ENCODE results near the gene DHX35. TPM values are rescaled to one million over a fixed set of nuclear protein-coding genes. Genes with fewer than 3 reads are reported as not detected.

Gene DHX35
- total and polyA plus RNA-seq, 2 donors: 7.1 to 9.5 TPM

DNA sequence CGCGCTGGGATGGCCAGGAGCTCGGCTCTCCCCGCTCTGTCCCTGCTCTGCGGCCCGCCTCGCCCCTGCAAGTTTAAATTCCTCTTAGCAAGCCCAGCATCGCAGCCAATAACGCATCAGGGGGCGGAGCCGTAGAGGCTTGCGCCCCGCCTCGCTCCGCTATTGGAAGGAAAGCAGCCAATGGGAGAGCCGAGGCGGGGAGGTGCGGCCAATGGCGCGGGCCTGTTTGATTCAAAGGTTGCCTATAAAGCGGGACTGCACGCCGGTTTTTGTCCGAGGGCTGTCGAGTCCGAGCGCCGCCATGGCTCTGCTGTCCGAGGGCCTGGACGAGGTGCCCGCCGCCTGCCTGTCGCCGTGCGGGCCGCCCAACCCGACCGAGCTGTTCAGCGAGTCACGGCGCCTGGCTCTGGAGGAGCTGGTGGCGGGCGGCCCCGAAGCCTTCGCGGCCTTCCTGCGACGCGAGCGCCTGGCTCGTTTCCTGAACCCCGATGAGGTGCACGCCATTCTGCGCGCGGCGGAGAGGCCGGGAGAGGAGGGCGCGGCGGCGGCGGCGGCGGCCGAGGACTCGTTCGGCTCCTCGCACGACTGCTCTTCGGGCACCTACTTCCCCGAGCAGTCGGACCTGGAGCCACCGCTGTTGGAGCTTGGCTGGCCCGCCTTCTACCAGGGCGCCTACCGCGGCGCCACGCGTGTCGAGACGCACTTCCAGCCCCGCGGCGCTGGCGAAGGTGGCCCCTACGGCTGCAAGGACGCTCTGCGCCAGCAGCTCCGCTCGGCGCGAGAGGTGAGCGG lies 35.8 kb upstream of the DHX35 start, which contains the start of gene FAM83D:
FAM83D (plus strand) TSS at position 276 of the 792 bp plus-strand sequence; CDS start at position 302, 26 bp downstream.
- peak; percentile 82 to 96 (median 92) for DNase-seq (ENCODE audit: low read depth in 6 of 9, low spot score in 9 of 9)
- peaks cover 3% of the 10 kb centered on the region in 2 donors for H3K36me3 ChIP-seq (ENCODE audit: control insufficient read depth in 2 of 2, insufficient read depth in 2 of 2, low read length in 1 of 2)
- peak within 1 kb of the TSS; percentile 4 to 58 for H3K27ac ChIP-seq (ENCODE audit: low read depth in 1 of 2, low read length in 1 of 2)
- peaks cover 17% of the 10 kb centered on the region in 2 donors for H3K4me1 ChIP-seq (ENCODE audit: control insufficient read depth in 2 of 2, insufficient read depth in 2 of 2, low read length in 2 of 2)
- peaks cover 0 to 3% of the 10 kb centered on the region in 2 donors for H3K9me3 ChIP-seq (ENCODE audit: control insufficient read depth in 2 of 2, insufficient read depth in 1 of 2, low read length in 1 of 2)
- H3K4me3 ChIP-seq (ENCODE audit: low read length in 2 of 2): peak within 1 kb of the TSS; percentile 60 to 91
- no peaks in the 10 kb centered on the region for H3K27me3 ChIP-seq (ENCODE audit: control insufficient read depth in 2 of 2, insufficient read depth in 1 of 2, low read length in 1 of 2)
- under 1% methylated on average over 95 of the region's 95 CpGs for WGBS

DNA sequence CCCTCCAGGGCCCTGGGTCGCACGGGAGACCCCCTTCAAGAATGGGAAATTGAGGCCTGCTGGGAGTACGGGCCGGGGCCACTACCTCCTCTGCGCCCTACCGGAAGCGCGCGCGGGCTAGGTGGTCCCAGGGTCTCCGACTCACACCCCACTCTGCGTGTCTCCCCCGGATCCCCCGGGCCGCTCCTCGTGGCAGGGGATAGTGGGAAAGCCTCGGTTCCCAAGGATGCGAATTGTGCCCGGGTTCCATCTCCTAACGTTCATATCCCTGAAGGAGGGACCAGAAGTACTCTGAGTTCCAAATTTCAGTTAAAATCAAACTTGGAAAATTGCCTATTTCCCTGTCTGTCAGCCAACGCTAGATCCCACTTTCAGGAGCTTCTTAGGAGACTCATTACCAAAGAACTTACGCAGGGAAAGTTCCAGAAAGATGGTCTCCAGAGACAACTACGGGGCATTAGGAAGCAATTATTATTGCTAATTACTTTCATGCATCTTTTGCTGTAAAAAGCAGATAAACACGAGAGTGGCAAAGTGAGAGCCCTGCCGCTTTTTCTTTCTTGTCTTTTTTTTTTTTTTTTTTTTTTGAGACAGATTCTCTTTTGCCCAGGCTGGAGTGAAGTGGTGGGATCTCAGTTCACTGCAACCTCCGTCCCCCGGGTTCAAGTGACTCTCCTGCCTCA lies 35.1 kb upstream of the DHX35 start:
- H3K4me3 ChIP-seq (ENCODE audit: low read length in 2 of 2): peak overlapping the region; percentile 60 to 91
- DNase-seq (ENCODE audit: low read depth in 6 of 9, low spot score in 9 of 9): peak in 4 of 9 donors; percentile 8 to 28 (median 16)
- 15% methylated on average over 27 of the region's 27 CpGs for WGBS
- H3K27me3 ChIP-seq (ENCODE audit: control insufficient read depth in 2 of 2, insufficient read depth in 1 of 2, low read length in 1 of 2): no peaks in the 10 kb centered on the region
- H3K27ac ChIP-seq (ENCODE audit: low read depth in 1 of 2, low read length in 1 of 2): peak overlapping the region in 1 of 2 donors; percentile 4
- peaks cover 17% of the 10 kb centered on the region in 2 donors for H3K4me1 ChIP-seq (ENCODE audit: control insufficient read depth in 2 of 2, insufficient read depth in 2 of 2, low read length in 2 of 2)
- peaks cover 3 to 7% of the 10 kb centered on the region in 2 donors for H3K36me3 ChIP-seq (ENCODE audit: control insufficient read depth in 2 of 2, insufficient read depth in 2 of 2, low read length in 1 of 2)
- peaks cover 0 to 3% of the 10 kb centered on the region in 2 donors for H3K9me3 ChIP-seq (ENCODE audit: control insufficient read depth in 2 of 2, insufficient read depth in 1 of 2, low read length in 1 of 2)

DNA sequence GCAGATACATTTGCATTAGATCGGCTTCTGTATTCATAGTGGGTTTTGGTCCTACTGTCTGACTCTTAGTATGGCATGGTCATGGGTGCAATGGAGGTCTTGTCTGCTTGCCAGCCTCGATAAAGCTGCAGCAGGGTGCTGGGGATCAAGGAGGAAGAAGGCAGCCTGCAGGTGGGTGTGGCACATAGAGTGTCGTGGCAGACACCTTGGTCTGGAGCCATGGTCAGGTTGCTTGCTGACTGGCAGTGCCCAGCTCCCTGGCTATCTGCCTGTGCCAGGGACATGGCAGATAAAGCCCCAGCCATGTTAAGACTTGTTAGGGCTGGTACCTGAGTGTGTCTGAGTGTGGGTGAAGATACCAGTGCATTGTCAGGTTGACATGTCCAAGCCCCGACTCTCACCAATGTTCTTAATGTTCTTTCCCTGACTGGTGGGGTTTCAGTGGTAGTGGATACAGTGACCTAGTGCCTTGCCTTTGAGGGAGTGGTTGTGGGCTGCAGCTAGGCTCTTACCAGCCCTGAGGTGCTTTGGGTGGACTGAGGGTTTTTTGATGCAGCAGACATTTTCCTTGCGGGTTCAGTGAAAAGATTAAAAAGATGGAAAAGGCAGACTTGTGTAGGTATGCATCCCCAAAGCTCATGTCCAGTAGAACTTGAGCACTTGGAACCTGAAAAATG lies 34.1 kb upstream of the DHX35 start:
- WGBS: 84% methylated on average over 5 of the region's 5 CpGs
- Histone ChIP-seq H3K9me3 (ENCODE audit: control insufficient read depth in 2 of 2, insufficient read depth in 1 of 2, low read length in 1 of 2) (peaks cover 0 to 3% of the 10 kb centered on the region in 2 donors), H3K27me3 (ENCODE audit: control insufficient read depth in 2 of 2, insufficient read depth in 1 of 2, low read length in 1 of 2) (no peaks in the 10 kb centered on the region), H3K27ac (ENCODE audit: low read depth in 1 of 2, low read length in 1 of 2) (no peak overlapping the region), H3K4me1 (ENCODE audit: control insufficient read depth in 2 of 2, insufficient read depth in 2 of 2, low read length in 2 of 2) (peaks cover 17% of the 10 kb centered on the region in 2 donors), H3K36me3 (ENCODE audit: control insufficient read depth in 2 of 2, insufficient read depth in 2 of 2, low read length in 1 of 2) (peaks cover 3 to 7% of the 10 kb centered on the region in 2 donors), H3K4me3 (ENCODE audit: low read length in 2 of 2) (peak overlapping the region; percentile 60 to 91)
- DNase-seq (ENCODE audit: low read depth in 6 of 9, low spot score in 9 of 9): peak in 2 of 9 donors; percentile 8 to 9

DNA sequence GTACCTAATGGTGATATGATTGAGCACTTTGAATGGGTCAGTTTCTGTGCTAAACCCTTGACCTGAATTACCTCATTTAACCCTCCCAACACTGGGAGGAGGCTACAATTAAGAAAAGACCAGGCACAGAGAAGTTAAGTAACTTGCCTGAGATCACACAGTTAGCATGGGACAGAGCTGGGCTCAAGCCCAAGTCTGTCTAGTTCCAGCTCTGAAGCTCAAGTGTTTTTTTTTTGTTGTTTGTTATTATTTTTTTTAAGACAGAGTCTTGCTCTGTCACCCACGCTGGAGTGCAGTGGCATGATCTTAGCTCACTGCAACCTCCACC lies 31.9 kb upstream of the DHX35 start:
- Histone ChIP-seq H3K9me3 (ENCODE audit: control insufficient read depth in 2 of 2, insufficient read depth in 1 of 2, low read length in 1 of 2) (peaks cover 0 to 3% of the 10 kb centered on the region in 2 donors), H3K4me3 (ENCODE audit: low read length in 2 of 2) (no peak overlapping the region), H3K36me3 (ENCODE audit: control insufficient read depth in 2 of 2, insufficient read depth in 2 of 2, low read length in 1 of 2) (peaks cover 3 to 8% of the 10 kb centered on the region in 2 donors), H3K27ac (ENCODE audit: low read depth in 1 of 2, low read length in 1 of 2) (no peak overlapping the region), H3K27me3 (ENCODE audit: control insufficient read depth in 2 of 2, insufficient read depth in 1 of 2, low read length in 1 of 2) (no peaks in the 10 kb centered on the region), H3K4me1 (ENCODE audit: control insufficient read depth in 2 of 2, insufficient read depth in 2 of 2, low read length in 2 of 2) (peaks cover 17% of the 10 kb centered on the region in 2 donors)
- 95% methylated on average over 1 of the region's 1 CpG for WGBS
- DNase-seq (ENCODE audit: low read depth in 6 of 9, low spot score in 9 of 9): no peak

DNA sequence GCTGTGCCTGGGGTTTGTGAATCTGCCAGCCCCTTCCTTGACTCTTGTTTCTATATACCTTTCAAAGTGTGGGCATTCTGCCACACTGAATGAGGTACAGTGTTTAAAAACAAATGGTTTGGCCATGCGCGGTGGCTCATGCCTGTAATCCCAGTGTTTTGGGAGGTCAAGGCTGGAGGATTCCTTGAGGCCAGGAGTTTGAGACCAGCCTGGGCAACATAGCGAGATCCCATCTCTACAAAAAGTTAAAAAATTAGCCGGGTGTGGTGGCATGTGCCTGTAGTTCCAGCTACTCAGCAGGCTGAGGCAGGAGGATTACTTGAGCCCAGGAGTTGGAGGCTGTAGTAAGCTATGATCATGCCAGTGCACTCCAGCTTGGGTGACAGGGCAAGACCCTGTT lies 30.2 kb upstream of the DHX35 start:
- WGBS: 97% methylated on average over 4 of the region's 4 CpGs
- no peak overlapping the region for H3K4me3 ChIP-seq (ENCODE audit: low read length in 2 of 2)
- H3K27me3 ChIP-seq (ENCODE audit: control insufficient read depth in 2 of 2, insufficient read depth in 1 of 2, low read length in 1 of 2): no peaks in the 10 kb centered on the region
- peaks cover 17% of the 10 kb centered on the region in 2 donors for H3K4me1 ChIP-seq (ENCODE audit: control insufficient read depth in 2 of 2, insufficient read depth in 2 of 2, low read length in 2 of 2)
- no peak for DNase-seq (ENCODE audit: low read depth in 6 of 9, low spot score in 9 of 9)
- H3K27ac ChIP-seq (ENCODE audit: low read depth in 1 of 2, low read length in 1 of 2): no peak overlapping the region
- peaks cover 3 to 10% of the 10 kb centered on the region in 2 donors for H3K36me3 ChIP-seq (ENCODE audit: control insufficient read depth in 2 of 2, insufficient read depth in 2 of 2, low read length in 1 of 2)
- H3K9me3 ChIP-seq (ENCODE audit: control insufficient read depth in 2 of 2, insufficient read depth in 1 of 2, low read length in 1 of 2): no peaks in the 10 kb centered on the region

DNA sequence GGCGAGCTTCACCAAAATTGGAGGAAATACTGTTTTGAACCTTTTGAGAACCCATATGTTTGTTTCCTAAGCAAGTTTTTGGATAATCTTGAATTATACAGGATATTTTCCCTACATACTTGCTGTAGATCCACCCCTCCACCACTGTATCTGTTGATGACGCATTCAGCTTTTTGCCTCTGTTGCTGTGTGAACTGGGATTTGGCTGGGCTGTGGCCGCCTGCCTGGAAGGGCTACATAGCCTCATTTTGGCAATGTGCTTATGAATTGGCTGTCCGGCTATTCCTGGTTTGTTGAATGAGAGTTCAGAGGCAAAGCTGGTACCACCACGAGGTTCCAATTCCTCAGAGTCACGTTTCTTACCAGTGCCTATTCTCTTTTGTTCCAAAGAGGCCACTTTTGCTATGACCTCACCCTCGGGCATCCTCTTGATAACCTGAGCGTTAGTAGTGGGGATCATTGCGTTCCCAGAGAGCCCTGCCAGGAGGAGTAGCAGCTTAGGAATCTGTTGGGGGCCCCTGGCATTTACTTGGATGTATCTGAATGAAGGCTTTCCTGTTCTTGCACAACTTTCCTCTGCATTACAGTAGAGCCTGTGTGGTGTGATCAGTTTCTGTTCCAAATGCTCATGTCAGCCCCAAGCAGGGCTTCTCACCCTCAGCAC lies 29.6 kb upstream of the DHX35 start:
- no peak overlapping the region for H3K4me3 ChIP-seq (ENCODE audit: low read length in 2 of 2)
- no peaks in the 10 kb centered on the region for H3K9me3 ChIP-seq (ENCODE audit: control insufficient read depth in 2 of 2, insufficient read depth in 1 of 2, low read length in 1 of 2)
- DNase-seq (ENCODE audit: low read depth in 6 of 9, low spot score in 9 of 9): no peak
- 97% methylated on average over 9 of the region's 9 CpGs for WGBS
- H3K4me1 ChIP-seq (ENCODE audit: control insufficient read depth in 2 of 2, insufficient read depth in 2 of 2, low read length in 2 of 2): peaks cover 11% of the 10 kb centered on the region in 2 donors
- peaks cover 3 to 10% of the 10 kb centered on the region in 2 donors for H3K36me3 ChIP-seq (ENCODE audit: control insufficient read depth in 2 of 2, insufficient read depth in 2 of 2, low read length in 1 of 2)
- no peaks in the 10 kb centered on the region for H3K27me3 ChIP-seq (ENCODE audit: control insufficient read depth in 2 of 2, insufficient read depth in 1 of 2, low read length in 1 of 2)
- no peak overlapping the region for H3K27ac ChIP-seq (ENCODE audit: low read depth in 1 of 2, low read length in 1 of 2)

DNA sequence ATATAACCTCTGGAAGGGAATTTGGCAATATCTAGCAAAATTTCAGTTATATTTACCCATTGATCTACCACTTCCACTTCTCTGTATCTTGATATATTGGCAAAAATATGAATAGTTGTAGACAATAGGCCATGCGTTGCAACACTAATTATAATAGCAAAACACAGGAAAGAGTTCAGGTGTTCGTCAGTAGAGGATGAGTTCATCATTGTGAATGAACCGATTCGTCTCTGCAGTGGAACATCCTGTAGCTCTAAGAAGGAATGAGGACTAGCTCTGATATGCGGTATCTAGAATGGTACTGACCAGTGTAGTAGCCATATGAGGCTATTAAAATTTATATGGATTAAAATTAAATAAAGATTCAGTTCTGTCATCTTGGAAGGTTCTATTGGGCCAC lies 27.6 kb upstream of the DHX35 start:
- H3K9me3 ChIP-seq (ENCODE audit: control insufficient read depth in 2 of 2, insufficient read depth in 1 of 2, low read length in 1 of 2): no peaks in the 10 kb centered on the region
- no peak overlapping the region for H3K4me3 ChIP-seq (ENCODE audit: low read length in 2 of 2)
- no peak overlapping the region for H3K27ac ChIP-seq (ENCODE audit: low read depth in 1 of 2, low read length in 1 of 2)
- DNase-seq (ENCODE audit: low read depth in 6 of 9, low spot score in 9 of 9): no peak
- no peaks in the 10 kb centered on the region for H3K27me3 ChIP-seq (ENCODE audit: control insufficient read depth in 2 of 2, insufficient read depth in 1 of 2, low read length in 1 of 2)
- WGBS: 97% methylated on average over 5 of the region's 5 CpGs
- peaks cover 14% of the 10 kb centered on the region in 2 donors for H3K36me3 ChIP-seq (ENCODE audit: control insufficient read depth in 2 of 2, insufficient read depth in 2 of 2, low read length in 1 of 2)
- H3K4me1 ChIP-seq (ENCODE audit: control insufficient read depth in 2 of 2, insufficient read depth in 2 of 2, low read length in 2 of 2): peaks cover 0 to 2% of the 10 kb centered on the region in 2 donors

DNA sequence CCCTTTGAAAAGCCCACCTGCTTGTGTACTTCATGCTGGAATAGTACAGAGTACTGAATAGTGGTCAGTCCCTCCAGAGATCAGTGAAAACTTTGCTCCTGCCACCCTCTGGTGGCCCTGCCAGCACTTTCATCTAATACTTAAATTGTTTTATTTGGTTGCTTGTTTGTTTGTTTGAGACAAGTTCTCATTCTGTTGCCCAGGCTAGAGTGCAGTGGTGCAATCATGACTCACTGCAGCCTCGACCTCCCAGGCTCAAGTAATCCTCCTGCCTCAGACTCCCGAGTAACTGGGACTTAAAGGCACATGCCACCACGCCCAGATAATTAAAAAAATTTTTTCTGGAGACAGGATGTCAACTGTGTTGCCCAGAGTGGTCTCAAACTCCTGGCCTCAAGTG lies 26.9 kb upstream of the DHX35 start:
- H3K36me3 ChIP-seq (ENCODE audit: control insufficient read depth in 2 of 2, insufficient read depth in 2 of 2, low read length in 1 of 2): peaks cover 11 to 19% of the 10 kb centered on the region in 2 donors
- H3K27ac ChIP-seq (ENCODE audit: low read depth in 1 of 2, low read length in 1 of 2): no peak overlapping the region
- H3K9me3 ChIP-seq (ENCODE audit: control insufficient read depth in 2 of 2, insufficient read depth in 1 of 2, low read length in 1 of 2): no peaks in the 10 kb centered on the region
- H3K4me1 ChIP-seq (ENCODE audit: control insufficient read depth in 2 of 2, insufficient read depth in 2 of 2, low read length in 2 of 2): no peaks in the 10 kb centered on the region
- H3K27me3 ChIP-seq (ENCODE audit: control insufficient read depth in 2 of 2, insufficient read depth in 1 of 2, low read length in 1 of 2): no peaks in the 10 kb centered on the region
- H3K4me3 ChIP-seq (ENCODE audit: low read length in 2 of 2): no peak overlapping the region
- no peak for DNase-seq (ENCODE audit: low read depth in 6 of 9, low spot score in 9 of 9)
- WGBS: 96% methylated on average over 3 of the region's 3 CpGs
